ENCODE results near the gene CERS2. TPM values are rescaled to one million over a fixed set of nuclear protein-coding genes. Genes with fewer than 3 reads are reported as not detected.

Gene CERS2
- total RNA-seq, 1 donor from 2014 or later = 189 TPM

- peaks cover 48% of the 10 kb centered on the region for H4K20me1 ChIP-seq (ENCODE audit: insufficient read depth, low read length)
- H3K79me2 ChIP-seq (ENCODE audit: insufficient read depth, low read length) = peaks cover 51% of the 10 kb centered on the region
- Mint-ChIP-seq H3K36me3 (ENCODE audit: low read depth, unreplicated experiment) (peaks cover 2% of the 10 kb centered on the region), H3K4me1 (ENCODE audit: low read depth, unreplicated experiment) (peaks cover 38% of the 10 kb centered on the region), H3K27ac (ENCODE audit: unreplicated experiment) (peak overlapping the region; percentile 77), H3K9me3 (ENCODE audit: unreplicated experiment) (no peaks in the 10 kb centered on the region), H3K27me3 (ENCODE audit: low read depth, unreplicated experiment) (no peaks in the 10 kb centered on the region), H3K4me3 (ENCODE audit: unreplicated experiment) (peak overlapping the region; percentile 88)
- FAIRE-seq (no peak), DNase-seq (ENCODE audit: low read depth) (no peak)
- peaks cover 41% of the 10 kb centered on the region for H3K4me1 ChIP-seq (ENCODE audit: insufficient read depth, low read length)
- TF ChIP-seq EZH2 (IDR thresholded peaks at IDR 0.05; ENCODE audit: insufficient read depth, low read length) = no peak
- TF ChIP-seq, protein P1, sequence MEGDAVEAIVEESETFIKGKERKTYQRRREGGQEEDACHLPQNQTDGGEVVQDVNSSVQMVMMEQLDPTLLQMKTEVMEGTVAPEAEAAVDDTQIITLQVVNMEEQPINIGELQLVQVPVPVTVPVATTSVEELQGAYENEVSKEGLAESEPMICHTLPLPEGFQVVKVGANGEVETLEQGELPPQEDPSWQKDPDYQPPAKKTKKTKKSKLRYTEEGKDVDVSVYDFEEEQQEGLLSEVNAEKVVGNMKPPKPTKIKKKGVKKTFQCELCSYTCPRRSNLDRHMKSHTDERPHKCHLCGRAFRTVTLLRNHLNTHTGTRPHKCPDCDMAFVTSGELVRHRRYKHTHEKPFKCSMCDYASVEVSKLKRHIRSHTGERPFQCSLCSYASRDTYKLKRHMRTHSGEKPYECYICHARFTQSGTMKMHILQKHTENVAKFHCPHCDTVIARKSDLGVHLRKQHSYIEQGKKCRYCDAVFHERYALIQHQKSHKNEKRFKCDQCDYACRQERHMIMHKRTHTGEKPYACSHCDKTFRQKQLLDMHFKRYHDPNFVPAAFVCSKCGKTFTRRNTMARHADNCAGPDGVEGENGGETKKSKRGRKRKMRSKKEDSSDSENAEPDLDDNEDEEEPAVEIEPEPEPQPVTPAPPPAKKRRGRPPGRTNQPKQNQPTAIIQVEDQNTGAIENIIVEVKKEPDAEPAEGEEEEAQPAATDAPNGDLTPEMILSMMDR (IDR thresholded peaks at IDR 0.05; ENCODE audit: insufficient read depth, low read depth, low read length) = no peak
- no peaks in the 10 kb centered on the region for H3K27me3 ChIP-seq (ENCODE audit: insufficient read depth, low read length)
- H3K27ac ChIP-seq (ENCODE audit: low read depth, low read length) = peak overlapping the region; percentile 75
- H3K4me3 ChIP-seq (ENCODE audit: insufficient read depth, low read depth, low read length) = peak overlapping the region; percentile 91
- no peaks in the 10 kb centered on the region for H3K9me3 ChIP-seq (ENCODE audit: insufficient read depth, low read depth, low read length)
- H3K36me3 ChIP-seq (ENCODE audit: insufficient read depth, low read length) = no peaks in the 10 kb centered on the region
- peak overlapping the region; percentile 53 for H2AFZ ChIP-seq (ENCODE audit: low read depth, low read length)
- H3K9ac ChIP-seq (ENCODE audit: low read length) = peak overlapping the region; percentile 88
- peak overlapping the region; percentile 97 for H3K4me2 ChIP-seq (ENCODE audit: low read length)
These were observed 627 bp downstream of the CERS2 start for GRCh38 chr1:150973836-150974579.

DNA sequence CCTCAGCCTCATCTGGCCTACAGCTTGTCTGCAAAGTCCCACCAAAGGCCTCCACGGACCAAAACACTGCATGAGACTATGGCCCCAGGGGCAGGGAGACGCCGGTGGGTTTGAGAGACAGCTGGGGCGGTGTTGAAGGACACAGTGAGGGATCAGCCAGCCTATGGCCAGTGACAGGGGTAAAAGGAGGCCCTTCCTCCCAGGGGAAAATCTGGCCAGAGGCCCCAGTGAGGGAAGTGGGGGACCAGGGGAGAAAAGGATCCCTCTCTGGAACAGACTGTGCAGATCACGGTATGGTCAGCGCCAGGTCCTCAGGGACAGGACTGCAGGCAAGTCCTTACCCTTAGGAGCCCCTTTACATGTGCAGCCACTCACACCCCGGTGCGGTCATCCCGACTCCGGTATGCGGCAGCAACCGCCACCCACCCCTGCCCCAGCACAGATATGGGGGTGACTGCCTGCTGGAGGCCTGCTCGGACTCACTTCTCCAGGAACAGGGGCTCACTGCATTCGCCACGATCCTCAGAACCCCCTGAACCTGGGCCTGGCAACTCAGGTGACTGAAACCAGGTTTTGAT is 1.3 kb downstream of the CERS2 start:
- peaks cover 5% of the 10 kb centered on the region for H3K36me3 Mint-ChIP-seq (ENCODE audit: low read depth, unreplicated experiment)
- Histone ChIP-seq H3K4me3 (ENCODE audit: insufficient read depth, low read depth, low read length) (peak overlapping the region; percentile 91), H4K20me1 (ENCODE audit: insufficient read depth, low read length) (peaks cover 54% of the 10 kb centered on the region), H3K4me1 (ENCODE audit: insufficient read depth, low read length) (peaks cover 41% of the 10 kb centered on the region), H3K9me3 (ENCODE audit: insufficient read depth, low read depth, low read length) (no peaks in the 10 kb centered on the region), H3K36me3 (ENCODE audit: insufficient read depth, low read length) (no peaks in the 10 kb centered on the region), H3K27ac (ENCODE audit: low read depth, low read length) (peak overlapping the region; percentile 75), H3K4me2 (ENCODE audit: low read length) (peak overlapping the region; percentile 97), H3K79me2 (ENCODE audit: insufficient read depth, low read length) (peaks cover 58% of the 10 kb centered on the region), H2AFZ (ENCODE audit: low read depth, low read length) (peak overlapping the region; percentile 53), H3K27me3 (ENCODE audit: insufficient read depth, low read length) (no peaks in the 10 kb centered on the region), H3K9ac (ENCODE audit: low read length) (peak overlapping the region; percentile 88)
- no peak for TF ChIP-seq EZH2 (IDR thresholded peaks at IDR 0.05; ENCODE audit: insufficient read depth, low read length)
- TF ChIP-seq, protein P1 (IDR thresholded peaks at IDR 0.05; ENCODE audit: insufficient read depth, low read depth, low read length) = no peak
- no peak for DNase-seq (ENCODE audit: low read depth)
- H3K27ac Mint-ChIP-seq (ENCODE audit: unreplicated experiment) = peak overlapping the region; percentile 77
- H3K4me3 Mint-ChIP-seq (ENCODE audit: unreplicated experiment) = peak overlapping the region; percentile 88
- H3K4me1 Mint-ChIP-seq (ENCODE audit: low read depth, unreplicated experiment) = peaks cover 38% of the 10 kb centered on the region
- no peak for FAIRE-seq
- H3K27me3 Mint-ChIP-seq (ENCODE audit: low read depth, unreplicated experiment) = no peaks in the 10 kb centered on the region
- H3K9me3 Mint-ChIP-seq (ENCODE audit: unreplicated experiment) = no peaks in the 10 kb centered on the region

Data from astrocyte (in vitro differentiated cells and primary cell).